AG04449 (cell line): ENCODE measurements around the gene CASS4.

ENCODE experiments used
- CTCF ChIA-PET: fragments of 350-600 bp; formaldehyde crosslinking; extraction: SDS; loops from one replicate; lab custom pipeline; 2021; ENCODE audit warnings: antibody characterized with exemption; lab: Yijun Ruan, JAX
- POLR2A ChIA-PET: fragments of 400-600, 350-600 bp; formaldehyde crosslinking; extraction: SDS; loops from one replicate; lab custom pipeline; 2020; ENCODE audit warnings: antibody characterized with exemption, inconsistent platforms; lab: Yijun Ruan, JAX
- DNase-seq: peaks from one replicate; pipeline ENCODE4 v3.0.0-alpha.2; 2010; ENCODE audit warnings: low read depth, low spot score
- H3K4me3 ChIP-seq: 2 replicates; pipeline ENCODE4 v1.5.1; 2011; ENCODE audit warnings: low read depth, mild to moderate bottlenecking, control low read depth, low read length
- TF ChIP-seq, protein P1 (sequence below): IDR thresholded peaks from one replicate; pipeline ENCODE4 v1.5.1; 2011; ENCODE audit warnings: mild to moderate bottlenecking, moderate library complexity, low read length, control low read depth, inconsistent platforms; ENCODE audit not compliant: insufficient read depth; ENCODE audit errors: missing control alignments

CASS4 gene

DNA sequence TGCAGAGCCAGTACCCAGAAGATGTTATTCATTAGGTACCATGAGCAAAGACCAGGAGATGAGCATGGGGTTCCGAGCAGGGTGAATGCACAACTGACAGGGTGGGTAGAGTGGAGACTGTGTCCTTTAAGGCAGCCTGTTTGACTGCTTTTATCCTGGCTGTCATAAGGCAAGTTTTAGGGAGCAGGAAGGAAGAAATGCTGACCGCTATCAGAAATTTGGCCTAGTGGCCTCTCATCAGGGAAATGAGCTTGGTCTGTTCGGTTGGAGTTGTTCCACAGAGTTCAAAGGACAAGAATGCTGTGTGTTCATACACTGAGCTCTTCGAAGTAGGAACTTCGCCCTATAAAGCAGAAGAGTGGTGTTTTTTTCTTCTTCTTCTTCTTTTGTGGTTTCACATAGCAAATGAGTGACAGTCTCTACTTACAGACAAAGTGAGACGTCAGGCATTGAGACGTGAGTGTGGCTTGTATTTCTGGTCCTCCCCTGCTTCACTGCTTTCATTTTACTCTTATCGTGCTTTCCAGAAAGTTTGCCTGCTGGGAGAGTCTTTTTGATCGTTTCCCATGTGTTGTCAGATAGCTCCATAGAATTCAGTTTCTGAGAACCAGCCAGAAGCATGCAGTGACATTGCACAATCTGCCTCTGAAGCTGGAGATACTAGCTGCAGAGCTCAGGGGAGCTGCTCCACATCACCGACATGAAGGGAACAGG is at the start of gene CASS4:
TSS of gene CASS4 (plus strand) at position 502 of the 714 bp plus-strand sequence. CDS start at position 701, 199 bp downstream.
- POLR2A ChIA-PET: interaction anchor here (0.6 to 1.9 kb wide), 8 partner anchors 10 to 949 kb away, joined by 3 to 15 read pairs (median 4); partner anchors contain the start of gene AURKA
- DNase-seq: peak; percentile 70
- TF ChIP-seq, protein P1, sequence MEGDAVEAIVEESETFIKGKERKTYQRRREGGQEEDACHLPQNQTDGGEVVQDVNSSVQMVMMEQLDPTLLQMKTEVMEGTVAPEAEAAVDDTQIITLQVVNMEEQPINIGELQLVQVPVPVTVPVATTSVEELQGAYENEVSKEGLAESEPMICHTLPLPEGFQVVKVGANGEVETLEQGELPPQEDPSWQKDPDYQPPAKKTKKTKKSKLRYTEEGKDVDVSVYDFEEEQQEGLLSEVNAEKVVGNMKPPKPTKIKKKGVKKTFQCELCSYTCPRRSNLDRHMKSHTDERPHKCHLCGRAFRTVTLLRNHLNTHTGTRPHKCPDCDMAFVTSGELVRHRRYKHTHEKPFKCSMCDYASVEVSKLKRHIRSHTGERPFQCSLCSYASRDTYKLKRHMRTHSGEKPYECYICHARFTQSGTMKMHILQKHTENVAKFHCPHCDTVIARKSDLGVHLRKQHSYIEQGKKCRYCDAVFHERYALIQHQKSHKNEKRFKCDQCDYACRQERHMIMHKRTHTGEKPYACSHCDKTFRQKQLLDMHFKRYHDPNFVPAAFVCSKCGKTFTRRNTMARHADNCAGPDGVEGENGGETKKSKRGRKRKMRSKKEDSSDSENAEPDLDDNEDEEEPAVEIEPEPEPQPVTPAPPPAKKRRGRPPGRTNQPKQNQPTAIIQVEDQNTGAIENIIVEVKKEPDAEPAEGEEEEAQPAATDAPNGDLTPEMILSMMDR: no peak
- H3K4me3 ChIP-seq: peak within 1 kb of the TSS; percentile 58
- CTCF ChIA-PET: interaction anchor here (1.5 to 8.5 kb wide), 4 partner anchors 11 to 104 kb away, joined by 3 to 52 read pairs (median 12); no protein-coding TSS in a partner anchor

DNA sequence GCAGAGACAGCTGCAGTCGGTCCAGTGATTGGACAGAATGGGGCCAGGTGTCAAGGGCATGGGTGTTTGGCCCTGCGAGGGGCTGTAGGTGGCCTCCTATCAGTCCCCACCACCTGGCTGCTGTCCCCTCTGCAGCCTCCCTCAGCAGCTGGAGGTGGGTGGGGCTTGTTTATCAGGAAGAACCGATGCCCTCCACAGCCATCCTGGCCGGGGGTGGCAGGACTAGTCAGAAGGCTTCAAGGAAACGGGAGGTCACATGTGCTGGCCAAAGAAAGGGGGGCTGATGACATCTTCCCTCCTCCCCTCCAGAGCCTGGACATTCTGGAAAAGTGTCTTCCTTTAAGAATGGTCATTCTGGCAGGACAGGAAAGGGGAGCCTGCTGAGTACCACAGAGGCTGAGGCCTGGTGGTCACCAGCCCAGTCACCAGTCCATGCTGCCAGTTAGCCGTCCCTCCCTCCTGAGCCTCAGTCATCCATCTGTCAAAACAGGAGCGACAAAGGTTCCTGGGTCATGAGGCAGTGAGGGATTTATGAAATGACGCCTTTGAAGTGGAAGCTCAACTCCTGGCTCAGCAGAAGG is 49.1 kb upstream of the CASS4 start:
- no peak overlapping the region for H3K4me3 ChIP-seq
- ChIA-PET CTCF (interaction anchor here (1.5 kb wide), 2 partner anchors 22 to 38 kb away, joined by 3 to 6 read pairs; no protein-coding TSS in a partner anchor), POLR2A (interaction anchor here (1.3 kb wide), 1 partner anchor 11 kb away, joined by 5 read pairs; no protein-coding TSS in a partner anchor)
- no peak for DNase-seq
- TF ChIP-seq, protein P1: no peak

GRCh38 chr20:56363491-56363890 is 48.6 kb upstream of the CASS4 start:
- TF ChIP-seq, protein P1: no peak

DNA sequence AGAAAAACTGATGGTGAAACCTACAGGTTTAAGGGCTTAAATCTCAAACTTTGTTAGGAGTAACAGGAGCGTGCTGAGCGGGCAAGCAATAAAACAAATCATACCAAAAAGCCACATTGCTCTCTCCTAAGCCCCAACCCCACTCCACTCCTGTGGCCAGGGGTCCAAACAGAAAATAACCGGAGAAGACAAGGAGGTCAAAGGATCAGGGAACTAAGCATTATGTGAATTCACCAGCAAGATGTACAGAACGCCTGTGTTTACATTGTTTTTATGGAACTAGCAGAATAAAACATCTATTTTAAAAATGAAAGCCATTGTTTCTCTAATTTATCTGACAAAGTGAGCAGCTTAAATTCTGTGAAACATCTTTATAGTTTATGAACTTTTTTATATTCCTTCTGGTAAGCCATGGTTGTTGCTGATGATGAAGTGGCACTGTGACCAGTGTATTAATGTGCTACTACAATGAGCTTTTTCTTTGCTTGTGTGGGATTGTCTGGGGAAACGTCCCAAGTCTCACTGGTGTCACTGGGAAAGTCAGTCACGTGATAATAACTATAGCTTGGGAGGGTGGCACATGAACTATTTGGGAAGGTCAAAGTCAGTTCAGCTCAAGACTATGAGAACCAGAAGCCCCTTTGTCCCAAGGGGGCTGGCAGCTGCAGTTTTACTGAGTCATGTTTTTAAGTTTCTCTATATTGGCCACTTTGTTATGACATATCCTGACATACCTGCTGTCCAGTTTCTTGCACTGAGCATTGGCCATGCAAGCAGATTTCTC is 43.5 kb upstream of the CASS4 start:
- no peak overlapping the region for H3K4me3 ChIP-seq
- TF ChIP-seq, protein P1: no peak
- DNase-seq: no peak
- ChIA-PET CTCF (no interaction called here), POLR2A (no interaction called here)

More at GRCh38 chr20:56363491-56363890, 48.6 kb upstream of the CASS4 start:
- no peak for DNase-seq
- POLR2A ChIA-PET: interaction anchor here (1.3 kb wide), 1 partner anchor 11 kb away, joined by 5 read pairs; no protein-coding TSS in a partner anchor
- CTCF ChIA-PET: no interaction called here
- no peak overlapping the region for H3K4me3 ChIP-seq

GRCh38 chr20:56369179-56369578 is 42.9 kb upstream of the CASS4 start:
- POLR2A ChIA-PET: no interaction called here
- TF ChIP-seq, protein P1: no peak
- no peak overlapping the region for H3K4me3 ChIP-seq
- CTCF ChIA-PET: no interaction called here
- DNase-seq: no peak

DNA sequence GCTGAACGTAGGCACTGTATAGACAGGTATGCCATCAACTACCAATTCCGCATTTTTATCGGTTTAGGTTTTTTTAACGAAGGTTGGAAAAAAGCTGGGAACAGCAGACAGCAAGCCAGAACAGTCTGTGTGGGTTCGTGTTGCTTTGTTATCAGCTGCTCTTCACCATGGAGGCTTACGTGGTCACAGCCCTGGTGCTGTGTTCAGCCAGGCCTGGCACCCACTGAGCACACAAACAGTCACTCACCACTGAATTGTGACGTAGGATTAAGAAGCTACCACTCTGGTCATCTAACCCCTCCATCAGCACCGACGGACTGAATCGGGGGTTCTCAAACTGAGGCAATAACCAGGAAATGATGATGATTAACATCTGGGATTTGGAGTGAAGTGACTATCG is 40.1 kb upstream of the CASS4 start:
- DNase-seq: no peak
- CTCF ChIA-PET: interaction anchor here (0.9 to 1.1 kb wide), 3 partner anchors 9 to 29 kb away, joined by 3 read pairs; no protein-coding TSS in a partner anchor
- TF ChIP-seq, protein P1: no peak
- H3K4me3 ChIP-seq: no peak overlapping the region
- POLR2A ChIA-PET: no interaction called here
